Activated CD8-positive, alpha-beta memory T cell treated with anti-CD3 and anti-CD28 coated beads for 24 hours (primary cell): ENCODE measurements around the gene SCARF2.
"Not testable (repeated sequence)": the region's sequence is repeated elsewhere in the genome, so short reads cannot be mapped to it uniquely, and the experiment has no call there.

ENCODE experiments used
- DNase-seq: peaks from one replicate; pipeline ENCODE4 v3.0.0-alpha.2; 2020

The SCARF2 gene

DNA sequence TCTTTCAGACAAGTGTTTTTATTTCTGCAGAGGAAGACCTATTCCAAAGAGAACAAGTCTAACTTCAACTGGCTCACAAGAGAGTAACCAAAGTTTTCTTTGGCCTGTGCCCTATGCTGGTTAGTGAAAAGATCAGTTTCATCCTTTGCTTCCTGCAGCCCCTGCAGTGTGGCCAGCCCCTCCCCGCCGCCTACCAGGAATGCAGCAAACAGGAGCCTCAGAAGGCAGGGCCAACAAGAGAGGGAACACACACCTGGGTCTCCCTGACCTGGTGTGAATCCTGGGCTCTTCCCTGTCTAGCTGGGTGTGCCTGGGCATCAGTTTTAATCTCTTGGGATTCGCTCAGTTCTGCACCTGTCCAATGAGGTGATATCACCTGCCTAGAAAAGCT lies 21.5 kb upstream of the SCARF2 start:
- DNase-seq, result no peak

GRCh38 chr22:20458530-20459151 lies 21.0 kb upstream of the SCARF2 start:
- DNase-seq, result no peak

GRCh38 chr22:20457506-20458240 lies 20.0 kb upstream of the SCARF2 start:
- DNase-seq, result no peak

DNA sequence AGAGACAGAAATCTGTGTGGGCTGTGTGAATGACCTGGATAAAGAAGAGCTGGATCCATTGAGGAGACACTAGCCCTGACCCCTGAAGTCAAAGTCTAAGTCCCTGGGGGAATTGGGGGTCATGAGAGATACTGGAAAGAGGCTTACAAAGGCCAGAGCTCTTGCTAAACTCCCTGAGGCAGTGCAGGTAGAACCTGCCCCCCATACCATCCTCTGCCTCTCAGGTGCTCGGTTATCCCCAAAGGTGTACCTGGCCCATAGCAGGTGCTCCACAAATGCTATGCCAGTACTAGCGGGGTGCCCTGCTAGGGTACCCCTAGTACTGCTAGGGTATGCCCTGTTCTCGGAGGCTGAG lies 19.1 kb upstream of the SCARF2 start:
- no peak for DNase-seq

- DNase-seq, result peak; percentile 87
Observed at GRCh38 chr22:20456064-20456721, 18.6 kb upstream of the SCARF2 start.

GRCh38 chr22:20455709-20456063 lies 18.1 kb upstream of the SCARF2 start:
- DNase-seq, result no peak

DNA sequence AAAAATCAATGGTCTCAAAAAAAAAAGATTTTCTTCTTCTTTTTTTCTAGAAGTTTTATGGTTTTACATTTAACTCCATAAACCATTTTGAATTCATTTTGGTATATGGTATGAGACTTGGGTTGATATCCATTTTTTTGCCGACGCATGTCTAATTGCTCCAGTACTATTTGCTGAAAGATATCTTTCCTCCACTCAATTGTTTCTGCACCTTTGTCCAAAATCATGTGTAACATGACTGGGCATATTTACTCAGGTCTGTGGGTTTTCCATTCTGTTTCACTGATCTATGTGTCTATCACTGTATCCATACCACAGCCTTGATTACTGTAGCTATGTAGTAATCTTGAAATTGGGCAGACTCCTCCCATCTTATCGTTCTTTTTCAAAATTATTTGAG lies 15.6 kb upstream of the SCARF2 start:
- DNase-seq, result no peak

- DNase-seq, result no peak
Observed at GRCh38 chr22:20451920-20452319, 14.3 kb upstream of the SCARF2 start.

DNA sequence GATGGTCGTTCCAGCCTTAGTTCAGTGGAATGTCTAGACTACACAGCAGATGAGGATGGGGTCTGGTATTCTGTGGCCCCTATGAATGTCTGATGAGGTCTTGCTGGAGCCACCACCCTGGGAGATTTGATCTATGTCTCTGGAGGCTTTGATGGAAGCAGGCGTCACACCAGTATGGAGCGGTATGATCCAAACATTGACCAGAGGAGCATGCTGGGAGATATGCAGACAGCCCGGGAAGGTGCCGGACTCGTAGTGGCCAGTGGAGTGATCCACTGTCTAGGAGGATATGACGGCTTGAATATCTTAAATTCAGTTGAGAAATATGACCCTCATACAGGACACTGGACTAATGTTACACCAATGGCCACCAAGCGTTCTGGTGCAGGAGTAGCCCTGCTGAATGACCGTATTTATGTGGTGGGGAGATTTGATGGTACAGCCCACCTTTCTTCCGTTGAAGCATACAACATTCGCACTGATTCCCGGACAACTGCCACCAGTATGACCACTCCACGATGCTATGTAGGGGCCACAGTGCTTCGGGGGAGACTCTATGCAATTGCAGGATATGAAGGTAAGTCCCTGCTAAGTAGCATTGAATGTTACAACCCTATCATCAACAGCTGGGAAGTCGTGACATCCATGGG lies 13.6 kb upstream of the SCARF2 start:
- DNase-seq, result not testable (repeated sequence)

DNA sequence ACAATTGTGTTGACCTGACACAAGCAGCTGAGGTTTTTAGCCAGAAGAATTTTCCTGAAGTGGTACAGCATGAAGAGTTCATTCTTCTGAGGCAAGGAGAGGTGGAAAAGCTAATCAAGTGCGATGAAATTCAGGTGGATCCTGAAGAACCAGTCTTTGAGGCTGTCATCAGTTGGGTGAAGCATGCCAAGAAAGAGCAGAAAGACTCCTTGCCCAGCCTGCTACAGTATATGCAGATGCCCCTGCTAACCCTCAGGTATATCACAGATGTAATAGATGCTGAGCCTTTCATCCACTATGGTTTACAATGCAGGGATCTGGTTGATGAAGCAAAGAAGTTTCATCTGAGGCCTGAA lies 12.9 kb upstream of the SCARF2 start:
- no peak for DNase-seq

DNA sequence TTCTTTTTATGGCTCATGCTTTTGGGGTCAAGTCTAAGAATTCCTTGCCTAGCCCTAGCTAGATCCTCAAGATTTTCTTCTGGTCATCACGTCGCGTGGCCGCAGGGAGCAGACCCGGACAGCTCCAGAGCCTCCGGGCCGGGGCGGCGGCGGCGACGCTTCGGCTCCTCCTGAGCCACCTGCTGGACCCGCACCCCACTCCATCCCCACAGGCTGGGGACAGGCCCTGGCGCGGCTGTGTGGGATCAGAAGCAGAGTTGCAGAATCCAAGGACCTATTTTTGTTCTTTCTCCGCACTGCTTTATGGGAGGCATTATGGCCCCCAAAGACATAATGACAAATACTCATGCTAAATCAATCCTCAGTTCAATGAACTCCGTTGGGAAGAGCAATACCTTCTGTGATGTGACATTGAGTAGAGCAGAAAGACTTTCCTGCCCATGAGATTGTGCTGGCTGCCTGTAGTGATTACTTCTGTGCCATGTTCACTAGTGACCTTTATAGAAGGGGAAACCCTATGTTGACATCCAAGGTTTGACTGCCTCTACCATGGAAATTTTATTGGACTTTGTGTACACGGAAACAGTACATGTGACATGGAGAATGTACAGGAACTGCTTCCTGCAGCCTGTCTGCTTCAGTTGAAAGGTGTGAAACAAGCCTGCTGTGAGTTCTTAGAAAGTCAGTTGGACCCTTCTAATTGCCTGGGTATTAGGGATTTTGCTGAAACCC lies 12.4 kb upstream of the SCARF2 start:
- no peak for DNase-seq

- DNase-seq, result no peak
Observed at GRCh38 chr22:20448630-20449029, 11.0 kb upstream of the SCARF2 start.

- no peak for DNase-seq
Observed at GRCh38 chr22:20446383-20446970, 8.9 kb upstream of the SCARF2 start.

- DNase-seq, result no peak
Observed at GRCh38 chr22:20444325-20444724, 6.7 kb upstream of the SCARF2 start.

DNA sequence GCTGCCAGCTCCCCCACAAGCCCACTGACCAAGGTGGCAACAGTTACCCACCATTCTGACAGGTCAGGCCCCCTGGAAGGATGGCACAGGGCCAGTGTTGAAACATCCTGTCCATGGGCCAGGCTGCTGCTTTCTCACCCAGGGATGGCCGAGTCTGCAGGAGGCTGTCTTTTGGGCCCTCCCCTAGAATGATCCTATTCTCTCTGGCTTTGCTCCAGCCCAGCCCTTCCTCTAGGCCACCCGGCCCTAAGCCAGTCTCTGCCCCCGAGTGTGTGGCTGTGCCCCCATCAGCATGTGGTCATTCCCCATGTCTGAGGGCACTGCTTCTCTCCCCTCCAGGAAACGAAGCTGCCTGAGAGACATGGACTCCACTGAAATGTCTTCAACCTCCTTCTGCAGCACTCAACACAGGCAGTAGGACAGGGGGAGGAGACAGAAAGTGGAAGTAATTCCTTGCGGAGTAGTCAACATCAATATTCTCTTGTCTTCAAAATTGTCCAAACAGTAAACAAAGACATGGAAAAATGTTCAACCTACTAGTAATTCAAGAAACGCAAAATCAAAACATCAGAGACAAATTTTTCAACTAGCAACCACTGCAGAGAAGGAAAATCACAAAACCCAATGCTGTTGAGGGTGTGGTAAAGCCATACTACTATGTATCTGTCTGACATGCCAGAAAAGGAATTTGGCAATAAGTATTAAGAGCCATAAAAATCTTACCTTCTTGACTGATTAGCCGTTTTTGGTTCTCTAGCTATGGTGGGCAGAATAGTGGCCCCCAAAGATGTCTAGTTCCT lies 5.1 kb upstream of the SCARF2 start:
- no peak for DNase-seq

- DNase-seq, result no peak
Observed at GRCh38 chr22:20441631-20442484, 4.2 kb upstream of the SCARF2 start.

GRCh38 chr22:20440637-20441591 lies 3.3 kb upstream of the SCARF2 start:
- no peak for DNase-seq

GRCh38 chr22:20439928-20440575 lies 2.4 kb upstream of the SCARF2 start:
- no peak for DNase-seq

- no peak for DNase-seq
Observed at GRCh38 chr22:20439556-20439927, 1.9 kb upstream of the SCARF2 start.
